Ovary (tissue), 3 donors: Measurements from ENCODE around the gene CHRNA1.

Experiments
- EP300 ChIP-seq: sonication (generic); formaldehyde crosslinking; IDR thresholded peaks from one replicate; pipeline ENCODE4 v1.6.1; 2017; ENCODE audit warnings: antibody characterized with exemption
- TF ChIP-seq, protein P1 (sequence below), 3 donors: fragments of 450-650 bp in 2 of 3; fragments of 200-600 bp in 1 of 3; IDR thresholded peaks; one replicate each; pipeline versions ENCODE4 v1.5.1 to v1.8.0; 2016 to 2022; ENCODE audit warnings: antibody characterized with exemption in 3 of 3, mild to moderate bottlenecking in 1 of 3
- donor health status: DM: no; HTN: no; CAD: no.

DNA sequence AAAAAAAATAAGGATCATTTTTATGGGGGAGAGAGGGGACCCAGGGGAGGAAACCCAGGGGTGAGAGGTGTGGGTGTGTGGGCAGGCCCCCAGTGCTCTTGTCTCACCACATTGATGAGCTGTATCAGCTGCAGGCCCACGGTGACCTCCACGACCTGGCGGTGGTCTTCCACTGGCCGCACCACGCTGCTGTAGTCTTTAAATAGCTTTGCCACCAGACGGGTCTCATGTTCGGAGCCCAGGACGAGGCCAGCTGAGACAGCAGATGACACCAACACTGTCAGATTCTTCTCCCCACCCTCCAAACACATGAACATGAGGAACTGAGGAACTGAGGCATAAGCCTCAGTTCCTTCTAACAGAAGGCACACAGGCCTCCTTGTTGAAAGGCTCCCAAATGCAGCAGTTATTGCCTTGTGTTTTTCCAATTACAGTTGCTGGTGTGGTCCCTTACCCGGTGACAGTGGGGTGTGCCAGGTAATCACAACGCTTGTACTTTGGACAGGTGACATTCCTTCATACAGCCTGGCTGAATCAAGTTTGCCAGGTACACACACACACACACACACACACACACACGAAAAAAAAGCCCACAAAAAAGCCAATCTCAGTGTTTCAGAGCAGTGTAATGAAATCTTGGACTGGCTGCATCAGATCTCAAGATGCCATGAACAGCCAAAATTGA is 4.7 kb downstream of the CHRNA1 start:
- TF ChIP-seq, protein P1, sequence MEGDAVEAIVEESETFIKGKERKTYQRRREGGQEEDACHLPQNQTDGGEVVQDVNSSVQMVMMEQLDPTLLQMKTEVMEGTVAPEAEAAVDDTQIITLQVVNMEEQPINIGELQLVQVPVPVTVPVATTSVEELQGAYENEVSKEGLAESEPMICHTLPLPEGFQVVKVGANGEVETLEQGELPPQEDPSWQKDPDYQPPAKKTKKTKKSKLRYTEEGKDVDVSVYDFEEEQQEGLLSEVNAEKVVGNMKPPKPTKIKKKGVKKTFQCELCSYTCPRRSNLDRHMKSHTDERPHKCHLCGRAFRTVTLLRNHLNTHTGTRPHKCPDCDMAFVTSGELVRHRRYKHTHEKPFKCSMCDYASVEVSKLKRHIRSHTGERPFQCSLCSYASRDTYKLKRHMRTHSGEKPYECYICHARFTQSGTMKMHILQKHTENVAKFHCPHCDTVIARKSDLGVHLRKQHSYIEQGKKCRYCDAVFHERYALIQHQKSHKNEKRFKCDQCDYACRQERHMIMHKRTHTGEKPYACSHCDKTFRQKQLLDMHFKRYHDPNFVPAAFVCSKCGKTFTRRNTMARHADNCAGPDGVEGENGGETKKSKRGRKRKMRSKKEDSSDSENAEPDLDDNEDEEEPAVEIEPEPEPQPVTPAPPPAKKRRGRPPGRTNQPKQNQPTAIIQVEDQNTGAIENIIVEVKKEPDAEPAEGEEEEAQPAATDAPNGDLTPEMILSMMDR (IDR thresholded peaks at IDR 0.05) = no peak
- TF ChIP-seq EP300 = no peak
